Left colon (tissue), 2 donors: ENCODE results near the gene NDUFAF5. TPM values are rescaled to one million over a fixed set of nuclear protein-coding genes. Genes with fewer than 3 reads are reported as not detected.
A peak's percentile ranks its signal among the peaks of the same experiment; 100 is the strongest.
"Not testable (repeated sequence)": the region's sequence is repeated elsewhere in the genome, so short reads cannot be mapped to it uniquely, and the experiment has no call there.

ENCODE experiments used
- ATAC-seq: fragments of 200-7000 bp; cut with Tn5 transposase; one replicate; pipeline ENCODE4 v1.9.1; 2020; ENCODE audit warnings: mild to moderate bottlenecking, moderate library complexity
- DNase-seq, 2 donors: peaks; one replicate each; pipeline ENCODE4 v3.0.0-alpha.2; 2020
- intact Hi-C, 2 donors: fragments of 100-400 bp; cut with DNase I in 1 of 2; cut with micrococcal nuclease in 1 of 2; formaldehyde crosslinking; loops; one replicate each; pipeline versions ENCODE4 v1.11.2 to v1.14.0; 2022; cut with DNase I, micrococcal nuclease
- long read RNA-seq: library from polyadenylated mRNA; unstranded; transcript quantifications from one replicate; pipeline ENCODE4 v2.0.0, GENCODE V29; 2021
- total RNA-seq, 2 donors: library from RNA; stranded (reverse); fragmentation: NEBNext Ultra II Directional; extraction: Animal tissue kit (Norgen Biotek cat#: 25700); gene quantifications; one replicate each; pipeline ENCODE4 v1.2.1, GENCODE V29; 2021
- donor health status: DM: no; HTN: no; CAD: no.
- donor health status: DM: yes; HTN: yes; CAD: no.

The NDUFAF5 gene
- 10 to 100 TPM; 30.9 to 38.5 TPM for total RNA-seq
- long read RNA-seq, full-length matches to known transcripts: 6 of 9 reads
- long read RNA-seq, partial matches to known transcripts: 0 of 9 reads
- long read RNA-seq, other reads (novel, unspliced or antisense): 3 of 9 reads

GRCh38 chr20:13784893-13785715 lies at the start of gene NDUFAF5, which contains the start of gene ESF1:
Gene NDUFAF5, plus strand, starts transcription at chr20:13785028. Its CDS starts 41 bp downstream, at chr20:13785069.
Gene ESF1, minus strand, starts transcription at chr20:13784919. Its CDS starts 1,779 bp downstream, at chr20:13783140.
- intact Hi-C loops: no loop called here
- ATAC-seq (peak; percentile 95), DNase-seq (peak; percentile 94 to 95)

GRCh38 chr20:13735826-13736225 lies 49.0 kb upstream of the NDUFAF5 start:
- ATAC-seq (peak; percentile 91), DNase-seq (no peak)
- intact Hi-C loops: no loop called here

GRCh38 chr20:13736436-13737191 lies 48.2 kb upstream of the NDUFAF5 start:
- DNase-seq: no peak
- no peak for ATAC-seq
- intact Hi-C loops: no loop called here

GRCh38 chr20:13738187-13738586 lies 46.6 kb upstream of the NDUFAF5 start:
- intact Hi-C loops, ATAC-seq: not testable (repeated sequence)

GRCh38 chr20:13739731-13740649 lies 44.8 kb upstream of the NDUFAF5 start:
- DNase-seq: no peak
- no peak for ATAC-seq

More at GRCh38 chr20:13738187-13738586, 46.6 kb upstream of the NDUFAF5 start:
- DNase-seq: not testable (repeated sequence)

GRCh38 chr20:13741879-13742278 lies 42.9 kb upstream of the NDUFAF5 start:
- no peak for DNase-seq
- ATAC-seq: peak; percentile 38

More at GRCh38 chr20:13739731-13740649, 44.8 kb upstream of the NDUFAF5 start:
- intact Hi-C loops: no loop called here

GRCh38 chr20:13744352-13744751 lies 40.5 kb upstream of the NDUFAF5 start:
- ATAC-seq (no peak), DNase-seq (no peak)
- intact Hi-C loops: no loop called here

More at GRCh38 chr20:13741879-13742278, 42.9 kb upstream of the NDUFAF5 start:
- intact Hi-C loops: no loop called here

- no peak for DNase-seq
- intact Hi-C loops: no loop called here
- no peak for ATAC-seq
These were observed 39.0 kb upstream of the NDUFAF5 start for GRCh38 chr20:13745784-13746183.

GRCh38 chr20:13749811-13750210 lies 35.0 kb upstream of the NDUFAF5 start:
- intact Hi-C loops: no loop called here
- DNase-seq (no peak), ATAC-seq (no peak)

- ATAC-seq: no peak
- intact Hi-C loops: no loop called here
- no peak for DNase-seq
These were observed 31.3 kb upstream of the NDUFAF5 start for GRCh38 chr20:13753436-13754036.

- intact Hi-C loops: no loop called here
- ATAC-seq: no peak
- DNase-seq: no peak
These were observed 29.0 kb upstream of the NDUFAF5 start for GRCh38 chr20:13755809-13756208.

GRCh38 chr20:13756551-13756950 lies 28.3 kb upstream of the NDUFAF5 start:
- DNase-seq: no peak
- no peak for ATAC-seq
- intact Hi-C loops: no loop called here

GRCh38 chr20:13758884-13759283 lies 25.9 kb upstream of the NDUFAF5 start:
- intact Hi-C loops: no loop called here
- no peak for DNase-seq
- ATAC-seq: peak; percentile 99

GRCh38 chr20:13760451-13760946 lies 24.3 kb upstream of the NDUFAF5 start:
- intact Hi-C loops, DNase-seq, ATAC-seq: not testable (repeated sequence)

GRCh38 chr20:13765299-13765698 lies 19.5 kb upstream of the NDUFAF5 start:
- DNase-seq (no peak), ATAC-seq (no peak)
- intact Hi-C loops: no loop called here

- DNase-seq (no peak), ATAC-seq (no peak)
- intact Hi-C loops: no loop called here
These were observed 18.9 kb upstream of the NDUFAF5 start for GRCh38 chr20:13765868-13766416.

- intact Hi-C loops: loop anchor here in 1 of 2 donors (5.0 kb wide), 1 partner anchor 653 kb away; no protein-coding TSS in a partner anchor
- ATAC-seq (no peak), DNase-seq (no peak)
These were observed 14.7 kb upstream of the NDUFAF5 start for GRCh38 chr20:13770141-13770540.
